H9 (cell line): ENCODE data around the gene MTNR1B. TPM values are rescaled to one million over a fixed set of nuclear protein-coding genes. Genes with fewer than 3 reads are reported as not detected.

Experiments
- DNase-seq: peaks from one replicate; pipeline ENCODE4 v3.0.0-alpha.2; 2017
- H2AFZ ChIP-seq: one replicate; pipeline ENCODE4 v1.6.1; 2013; ENCODE audit warnings: mild to moderate bottlenecking, low read length, control low read depth, moderate library complexity
- H2AK5ac ChIP-seq: 2 replicates; pipeline ENCODE4 v1.6.1; 2013; ENCODE audit warnings: low read length, control low read depth, mixed read lengths; ENCODE audit not compliant: insufficient read length
- H2BK120ac ChIP-seq: one replicate; pipeline ENCODE4 v1.6.1; 2013; ENCODE audit warnings: low read depth, mild to moderate bottlenecking, low read length, control low read depth, inconsistent platforms; ENCODE audit not compliant: poor library complexity, severe bottlenecking
- H2BK12ac ChIP-seq: 2 replicates; pipeline ENCODE4 v1.6.1; 2013; ENCODE audit warnings: low read length, control low read depth, mixed read lengths, low read depth; ENCODE audit not compliant: insufficient read length
- H2BK15ac ChIP-seq: 2 replicates; pipeline ENCODE4 v1.6.1; 2013; ENCODE audit warnings: low read depth, low read length, control low read depth
- H2BK20ac ChIP-seq: one replicate; pipeline ENCODE4 v1.6.1; 2013; ENCODE audit warnings: low read depth, mild to moderate bottlenecking, low read length, control low read depth, inconsistent platforms; ENCODE audit not compliant: poor library complexity, severe bottlenecking
- H2BK5ac ChIP-seq: 2 replicates; pipeline ENCODE4 v1.6.1; 2013; ENCODE audit warnings: low read length, control low read depth, mixed read lengths; ENCODE audit not compliant: insufficient read length
- H3K14ac ChIP-seq: 2 replicates; pipeline ENCODE4 v1.6.1; 2013; ENCODE audit warnings: low read length, control low read depth; ENCODE audit not compliant: insufficient read depth
- H3K18ac ChIP-seq: 2 replicates; pipeline ENCODE4 v1.6.1; 2013; ENCODE audit warnings: low read depth, mild to moderate bottlenecking, mixed read lengths, low read length, control low read depth; ENCODE audit not compliant: insufficient read length
- H3K23ac ChIP-seq: 2 replicates; pipeline ENCODE4 v1.6.1; 2013; ENCODE audit warnings: low read length, control low read depth, mixed read lengths, low read depth; ENCODE audit not compliant: insufficient read length
- H3K23me2 ChIP-seq: 2 replicates; pipeline ENCODE4 v1.6.1; 2013; ENCODE audit warnings: low read depth, mild to moderate bottlenecking, mixed read lengths, low read length, control low read depth; ENCODE audit not compliant: insufficient read length, poor library complexity, severe bottlenecking
- H3K27ac ChIP-seq: 2 replicates; pipeline ENCODE4 v1.5.1; 2013; ENCODE audit warnings: low read length, control low read depth, mixed read lengths, low read depth; ENCODE audit not compliant: insufficient read length
- H3K27me3 ChIP-seq: 2 replicates; pipeline ENCODE4 v1.6.1; 2013; ENCODE audit warnings: low read length, control low read depth, inconsistent platforms; ENCODE audit not compliant: insufficient read depth
- H3K4ac ChIP-seq: 2 replicates; pipeline ENCODE4 v1.6.1; 2013; ENCODE audit warnings: low read depth, mild to moderate bottlenecking, control low read depth, inconsistent platforms, low read length, moderate library complexity
- H3K4me1 ChIP-seq: 2 replicates; pipeline ENCODE4 v1.6.1; 2013; ENCODE audit warnings: low read length, control low read depth, inconsistent platforms; ENCODE audit not compliant: insufficient read depth
- H3K4me2 ChIP-seq: 2 replicates; pipeline ENCODE4 v1.6.1; 2013; ENCODE audit warnings: low read length, control low read depth, mixed read lengths; ENCODE audit not compliant: insufficient read length, insufficient read depth
- H3K56ac ChIP-seq: 2 replicates; pipeline ENCODE4 v1.6.1; 2013; ENCODE audit warnings: low read depth, mild to moderate bottlenecking, mixed read lengths, low read length, control low read depth; ENCODE audit not compliant: insufficient read length
- H3K79me1 ChIP-seq: 2 replicates; pipeline ENCODE4 v1.6.1; 2013; ENCODE audit warnings: low read depth, mild to moderate bottlenecking, moderate library complexity, low read length, control low read depth, inconsistent platforms; ENCODE audit not compliant: insufficient read depth, poor library complexity, severe bottlenecking
- H3K79me2 ChIP-seq: 2 replicates; pipeline ENCODE4 v1.6.1; 2013; ENCODE audit warnings: low read length, control low read depth, inconsistent platforms; ENCODE audit not compliant: insufficient read depth
- H3K9ac ChIP-seq: 2 replicates; pipeline ENCODE4 v1.6.1; 2013; ENCODE audit warnings: low read length, control low read depth, mixed read lengths; ENCODE audit not compliant: insufficient read length; ENCODE audit errors: extremely low read depth
- H3K9me3 ChIP-seq: one replicate; pipeline ENCODE4 v1.6.1; 2013; ENCODE audit warnings: low read depth, low read length, inconsistent platforms; ENCODE audit not compliant: control insufficient read depth
- H3T11ph ChIP-seq: one replicate; pipeline ENCODE4 v1.6.1; 2013; ENCODE audit warnings: mild to moderate bottlenecking, low read length, control low read depth, inconsistent platforms
- H4K20me1 ChIP-seq: one replicate; pipeline ENCODE4 v1.6.1; 2013; ENCODE audit not compliant: control insufficient read depth, insufficient read length, insufficient read depth
- H4K5ac ChIP-seq: 2 replicates; pipeline ENCODE4 v1.6.1; 2013; ENCODE audit warnings: low read depth, mild to moderate bottlenecking, mixed read lengths, low read length, control low read depth; ENCODE audit not compliant: insufficient read length
- H4K8ac ChIP-seq: replicated peaks from 2 replicates; pipeline ENCODE4 v1.6.1; 2013; ENCODE audit warnings: low read length, control low read depth, mixed read lengths, low read depth; ENCODE audit not compliant: insufficient read length
- H4K91ac ChIP-seq: 2 replicates; pipeline ENCODE4 v1.6.1; 2013; ENCODE audit warnings: low read depth, mild to moderate bottlenecking, moderate library complexity, mixed read lengths, low read length, control low read depth; ENCODE audit not compliant: insufficient read length
- H3K27ac Mint-ChIP-seq, 3 experiments: 2 replicates in 2 of 3; 3 replicates in 1 of 3; pipeline ENCODE4 v1.8.0; 2020 to 2021; ENCODE audit warnings: mixed read lengths in 3 of 3, mild to moderate bottlenecking in 1 of 3, moderate library complexity in 1 of 3
- H3K27me3 Mint-ChIP-seq: 2 replicates; pipeline ENCODE4 v1.8.0; 2021; ENCODE audit warnings: low read depth, mild to moderate bottlenecking, moderate library complexity, mixed read lengths
- H3K36me3 Mint-ChIP-seq, 3 experiments: 2 replicates in 2 of 3; 3 replicates in 1 of 3; pipeline ENCODE4 v1.8.0; 2020 to 2021; ENCODE audit warnings: low read depth in 3 of 3, mixed read lengths in 3 of 3; ENCODE audit not compliant: insufficient read depth in 1 of 3
- H3K4me1 Mint-ChIP-seq, 2 experiments: 2 replicates each; pipeline ENCODE4 v1.8.0; 2020; ENCODE audit warnings: mixed read lengths in 2 of 2
- H3K4me3 Mint-ChIP-seq, 2 experiments: 2 replicates in 1 of 2; 3 replicates in 1 of 2; pipeline ENCODE4 v1.8.0; 2020 to 2021; ENCODE audit warnings: mild to moderate bottlenecking in 2 of 2, mixed read lengths in 2 of 2, moderate library complexity in 1 of 2
- H3K9me3 Mint-ChIP-seq, 2 experiments: 2 replicates in 1 of 2; 3 replicates in 1 of 2; pipeline ENCODE4 v1.8.0; 2020; ENCODE audit warnings: mild to moderate bottlenecking in 2 of 2, mixed read lengths in 2 of 2, moderate library complexity in 1 of 2
- CTCF ChIP-seq: fragments of 200-600 bp; sonication (generic); conservative IDR thresholded peaks from 3 replicates; pipeline ENCODE4 v1.8.0; 2021; ENCODE audit warnings: antibody characterized with exemption, mild to moderate bottlenecking
- WGBS: extraction: QIAGEN DNeasy Blood & Tissue Kit; methylation state at CpG from one replicate; pipeline ENCODE4 v1.1.7; 2013; ENCODE audit warnings: missing lambda C conversion rate, low lambda C conversion rate, mixed read lengths; ENCODE audit not compliant: insufficient read length; ENCODE audit errors: extremely low coverage; 5-methylcytosine and 5-hydroxymethylcytosine counted together
- total RNA-seq: library from RNA; stranded (reverse); gene quantifications from 2 replicates; pipeline ENCODE4 v1.2.1, GENCODE V29; 2021

MTNR1B gene
- total RNA-seq, 1 experiment from 2014 or later: not detected

GRCh38 chr11:92954003-92954402 lies 15.4 kb upstream of the MTNR1B start:
- H3K14ac ChIP-seq: no peak overlapping the region
- no peak overlapping the region for H2BK120ac ChIP-seq
- no peak for TF ChIP-seq CTCF

More at GRCh38 chr11:92954003-92954402, 15.4 kb upstream of the MTNR1B start:
- Histone ChIP-seq H3K9me3 (no peaks in the 10 kb centered on the region), H3K18ac (no peak overlapping the region), H3K4ac (no peak overlapping the region), H3K23ac (no peak overlapping the region), H3K27me3 (no peaks in the 10 kb centered on the region), H4K20me1 (no peaks in the 10 kb centered on the region), H2BK20ac (no peak overlapping the region), H2BK15ac (no peak overlapping the region), H3T11ph (no peak overlapping the region), H3K79me2 (no peaks in the 10 kb centered on the region), H2BK12ac (no peak overlapping the region), H3K56ac (no peak overlapping the region), H4K8ac (no peak overlapping the region), H2BK5ac (no peak overlapping the region), H3K23me2 (no peaks in the 10 kb centered on the region), H4K91ac (no peak overlapping the region), H3K79me1 (no peaks in the 10 kb centered on the region), H2AFZ (no peak overlapping the region), H4K5ac (no peak overlapping the region), H3K4me1 (no peaks in the 10 kb centered on the region), H2AK5ac (no peak overlapping the region), H3K4me2 (no peak overlapping the region), H3K9ac (no peak overlapping the region), H3K27ac (no peak overlapping the region)
- Mint-ChIP-seq H3K36me3 (peaks cover 2 to 15% (median 3%) of the 10 kb centered on the region in 3 experiments; a peak in 5 of 7 replicates), H3K4me1 (peaks cover 4 to 6% of the 10 kb centered on the region in 2 experiments; a peak in 3 of 4 replicates), H3K27ac (no peak overlapping the region; a peak in 1 of 7 replicates), H3K4me3 (no peak overlapping the region), H3K27me3 (no peaks in the 10 kb centered on the region; the same call in none of the 2 replicates), H3K9me3 (peaks cover 12% of the 10 kb centered on the region in 2 experiments)
- no CpG with 5 or more reads among the region's 5 CpGs for WGBS
- DNase-seq: no peak
